HUDEP-2 (cell line): ENCODE results near the gene MVP.

Experiments used
- DNase-seq, 76 experiments: peaks; one replicate each; lab custom pipeline; 2025; ENCODE audit not compliant: unreplicated experiment in 76 of 76; lab: John Stamatoyannopoulos, UW

MVP gene

DNA sequence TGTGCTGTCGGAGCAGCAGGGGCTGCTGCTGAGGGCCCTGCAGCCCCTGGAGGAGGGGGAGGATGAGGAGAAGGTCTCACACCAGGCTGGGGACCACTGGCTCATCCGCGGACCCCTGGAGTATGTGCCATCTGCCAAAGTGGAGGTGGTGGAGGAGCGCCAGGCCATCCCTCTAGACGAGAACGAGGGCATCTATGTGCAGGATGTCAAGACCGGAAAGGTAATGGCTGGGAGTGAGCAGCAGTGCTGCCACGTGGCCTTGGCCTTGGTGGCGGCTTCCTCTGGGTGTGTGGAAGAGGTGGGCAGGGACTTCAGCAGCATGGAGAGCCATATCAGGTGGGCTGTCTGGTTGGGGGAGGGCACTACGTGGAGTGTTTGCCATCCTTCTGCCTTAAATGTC is 20.0 kb downstream of the MVP start:
- DNase-seq: no peak

DNA sequence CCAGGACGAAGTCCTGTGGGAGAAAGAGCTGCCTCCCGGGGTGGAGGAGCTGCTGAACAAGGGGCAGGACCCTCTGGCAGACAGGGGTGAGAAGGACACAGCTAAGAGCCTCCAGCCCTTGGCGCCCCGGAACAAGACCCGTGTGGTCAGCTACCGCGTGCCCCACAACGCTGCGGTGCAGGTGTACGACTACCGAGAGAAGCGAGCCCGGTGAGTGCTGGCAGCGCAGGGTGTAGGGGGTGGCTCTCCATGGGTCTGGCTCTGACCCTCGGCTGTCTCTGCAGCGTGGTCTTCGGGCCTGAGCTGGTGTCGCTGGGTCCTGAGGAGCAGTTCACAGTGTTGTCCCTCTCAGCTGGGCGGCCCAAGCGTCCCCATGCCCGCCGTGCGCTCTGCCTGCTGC is 21.4 kb downstream of the MVP start:
- DNase-seq: no peak

GRCh38 chr16:29842732-29843346 is 22.6 kb downstream of the MVP start:
- peak in 1 of 76 experiments; percentile 12 for DNase-seq

DNA sequence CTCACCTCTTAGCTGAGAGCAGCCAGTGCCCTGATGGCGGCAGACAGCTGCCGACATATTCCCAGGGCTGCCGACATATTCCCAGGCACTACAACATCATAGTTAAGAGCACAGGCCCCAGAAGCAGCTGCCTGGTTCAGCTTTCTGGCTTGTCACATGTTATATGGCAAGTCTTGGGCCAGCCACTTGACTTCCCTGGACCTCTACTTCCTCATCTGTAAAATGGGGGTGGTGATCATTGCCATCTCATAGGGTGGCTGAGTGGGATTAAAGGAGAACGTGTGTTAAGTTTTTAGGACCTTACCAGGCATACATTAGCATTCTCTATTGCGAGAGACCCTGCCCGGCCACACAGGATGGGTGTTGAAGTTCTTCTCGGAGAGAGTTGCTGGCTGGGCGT is 23.7 kb downstream of the MVP start:
- DNase-seq: no peak

DNA sequence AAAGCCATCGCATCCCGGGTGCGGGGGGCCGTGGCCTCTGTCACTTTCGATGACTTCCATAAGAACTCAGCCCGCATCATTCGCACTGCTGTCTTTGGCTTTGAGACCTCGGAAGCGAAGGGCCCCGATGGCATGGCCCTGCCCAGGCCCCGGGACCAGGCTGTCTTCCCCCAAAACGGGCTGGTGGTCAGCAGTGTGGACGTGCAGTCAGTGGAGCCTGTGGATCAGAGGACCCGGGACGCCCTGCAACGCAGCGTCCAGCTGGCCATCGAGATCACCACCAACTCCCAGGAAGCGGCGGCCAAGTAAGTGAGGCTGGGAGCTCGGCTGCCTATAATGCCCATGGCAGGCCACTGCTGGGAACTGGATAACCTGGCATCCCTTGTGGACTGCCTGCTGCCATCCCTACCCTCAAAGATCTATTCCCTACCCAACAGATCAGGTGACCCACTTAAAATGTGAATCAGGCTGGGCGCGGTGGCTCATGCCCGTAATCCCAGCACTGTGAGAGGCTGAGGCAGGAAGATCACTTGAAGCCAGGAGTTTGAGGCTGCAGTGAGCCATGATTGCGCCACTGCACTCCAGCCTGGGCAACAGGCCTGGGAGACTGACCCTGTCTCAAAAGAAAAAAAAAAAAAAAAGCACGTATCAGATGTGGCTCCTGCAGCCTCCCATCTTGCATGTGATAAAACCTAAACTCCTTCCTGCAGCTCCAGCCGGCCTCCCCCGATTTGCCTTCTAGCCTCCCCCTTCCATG is 24.5 kb downstream of the MVP start:
- no peak for DNase-seq

- no peak for DNase-seq
Observed at GRCh38 chr16:29845656-29846055, 25.4 kb downstream of the MVP start.

- DNase-seq: peak in 64 of 76 experiments; percentile 4 to 74 (median 52)
Observed at GRCh38 chr16:29848420-29849297, 28.4 kb downstream of the MVP start.

DNA sequence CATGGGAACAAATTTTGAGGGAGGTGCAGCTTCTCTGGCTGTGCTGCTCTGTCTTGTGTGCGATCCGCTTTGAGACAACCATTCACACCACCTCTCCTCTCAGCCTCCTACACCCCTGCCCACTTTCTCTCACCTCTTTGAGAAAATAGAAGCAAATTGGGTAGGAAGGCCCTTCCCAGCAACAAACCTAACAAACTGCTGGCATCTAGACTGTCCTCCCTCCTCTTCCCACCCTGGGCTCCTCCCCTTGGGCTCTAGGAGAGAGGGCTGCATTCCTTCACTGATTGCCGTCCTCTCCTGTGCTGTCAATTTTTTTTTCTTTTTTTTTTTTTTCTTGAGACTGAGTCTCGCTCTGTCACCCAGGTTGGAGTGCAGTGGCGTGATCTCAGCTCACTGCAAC is 29.2 kb downstream of the MVP start:
- no peak for DNase-seq

DNA sequence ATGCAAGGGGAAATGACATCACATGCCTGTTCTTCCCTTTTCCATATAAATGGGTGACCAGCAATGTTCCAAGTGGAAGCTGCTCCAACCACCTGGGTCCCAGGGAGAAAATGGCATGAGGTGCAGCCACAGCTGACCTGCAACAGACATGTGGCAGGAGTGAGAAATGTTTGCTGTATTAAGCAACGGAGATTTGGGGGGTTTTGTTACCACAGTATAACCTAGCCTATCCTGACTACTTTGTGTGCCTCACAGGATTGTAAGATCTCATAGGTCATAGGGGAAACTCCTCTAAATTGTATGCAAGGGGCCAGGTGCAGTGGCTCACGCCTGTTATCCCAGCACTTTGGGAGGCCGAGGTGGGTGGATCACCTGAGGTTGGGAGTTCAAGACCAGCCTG is 30.7 kb downstream of the MVP start:
- no peak for DNase-seq

- no peak for DNase-seq
Observed at GRCh38 chr16:29852654-29853053, 32.4 kb downstream of the MVP start.

DNA sequence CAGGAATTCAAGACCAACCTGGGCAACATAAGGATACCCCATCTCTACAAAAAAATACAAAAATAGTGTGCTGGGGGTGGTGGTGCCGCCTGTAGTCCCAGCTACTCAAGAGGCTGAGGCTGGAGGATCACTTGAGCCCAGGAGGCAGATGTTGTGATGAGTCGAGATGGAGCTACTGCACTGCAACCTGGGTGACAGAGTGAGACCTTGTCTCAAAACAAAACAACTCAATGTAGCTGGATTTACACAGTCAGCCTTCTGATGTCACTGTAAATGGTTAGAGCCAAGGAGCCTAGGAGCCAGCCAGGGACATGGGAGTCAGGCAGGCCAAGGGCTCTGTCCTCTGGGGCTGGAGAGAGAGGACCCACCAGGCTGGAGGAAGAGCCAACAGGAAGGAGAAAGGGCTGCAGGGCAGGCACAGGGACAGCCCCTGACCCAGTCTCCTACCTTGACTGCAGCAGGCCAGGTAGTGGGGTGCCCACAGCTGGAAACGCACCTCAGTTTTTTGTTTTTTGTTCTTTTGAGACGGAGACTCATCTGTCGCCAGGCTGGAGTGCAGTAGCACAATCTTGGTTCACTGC is 34.3 kb downstream of the MVP start:
- no peak for DNase-seq

GRCh38 chr16:29857133-29857760 is 37.0 kb downstream of the MVP start:
- DNase-seq: no peak

- no peak for DNase-seq
Observed at GRCh38 chr16:29858149-29858849, 38.0 kb downstream of the MVP start.

- DNase-seq: no peak
Observed at GRCh38 chr16:29858974-29859373, 38.7 kb downstream of the MVP start.

DNA sequence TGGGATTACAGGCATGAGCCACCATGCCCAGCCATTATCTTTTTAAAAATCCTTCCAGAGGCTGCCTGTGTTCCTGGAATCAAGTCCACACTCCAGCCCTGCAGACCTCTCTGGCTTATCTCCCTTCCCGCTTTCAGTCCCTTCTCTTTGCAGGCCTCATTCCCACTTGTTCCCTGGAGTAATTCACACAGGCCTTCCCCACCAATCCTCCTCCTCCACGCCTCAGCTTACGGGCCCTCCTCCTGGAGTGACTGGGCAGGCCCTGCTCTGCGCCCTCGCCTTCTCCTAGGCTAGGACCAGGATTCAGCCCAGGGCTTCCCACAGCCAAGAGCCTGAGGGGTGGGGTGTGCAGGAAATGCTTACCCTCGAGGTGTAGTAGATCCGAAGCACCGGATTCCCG is 40.0 kb downstream of the MVP start:
- no peak for DNase-seq

DNA sequence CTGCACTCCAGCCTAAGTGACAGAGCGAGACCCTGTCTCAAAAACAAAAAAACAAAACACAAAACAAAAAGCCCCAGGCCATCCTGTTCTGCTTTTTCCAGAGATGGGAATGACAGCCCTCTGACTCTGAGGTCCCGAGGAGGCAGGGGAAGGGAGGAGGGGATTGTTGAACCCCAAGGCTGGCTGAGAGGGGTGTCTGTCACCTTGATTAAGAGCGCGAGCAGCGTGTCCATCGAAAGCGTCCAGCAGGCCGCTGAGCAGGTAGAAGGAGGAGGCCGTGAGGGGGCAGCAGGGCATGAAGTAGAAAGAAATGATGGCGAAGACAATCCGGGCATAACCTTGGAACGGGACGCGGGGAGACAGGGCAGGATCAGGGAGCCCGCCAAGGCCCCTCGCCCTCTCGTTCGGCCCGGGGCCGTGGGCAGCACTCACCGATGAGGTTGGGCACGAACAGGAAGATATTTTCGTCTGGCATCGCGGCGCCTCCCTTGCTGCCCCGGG is 42.2 kb downstream of the MVP start:
- DNase-seq: peak in 4 of 76 experiments; percentile 11 to 53 (median 22)

DNA sequence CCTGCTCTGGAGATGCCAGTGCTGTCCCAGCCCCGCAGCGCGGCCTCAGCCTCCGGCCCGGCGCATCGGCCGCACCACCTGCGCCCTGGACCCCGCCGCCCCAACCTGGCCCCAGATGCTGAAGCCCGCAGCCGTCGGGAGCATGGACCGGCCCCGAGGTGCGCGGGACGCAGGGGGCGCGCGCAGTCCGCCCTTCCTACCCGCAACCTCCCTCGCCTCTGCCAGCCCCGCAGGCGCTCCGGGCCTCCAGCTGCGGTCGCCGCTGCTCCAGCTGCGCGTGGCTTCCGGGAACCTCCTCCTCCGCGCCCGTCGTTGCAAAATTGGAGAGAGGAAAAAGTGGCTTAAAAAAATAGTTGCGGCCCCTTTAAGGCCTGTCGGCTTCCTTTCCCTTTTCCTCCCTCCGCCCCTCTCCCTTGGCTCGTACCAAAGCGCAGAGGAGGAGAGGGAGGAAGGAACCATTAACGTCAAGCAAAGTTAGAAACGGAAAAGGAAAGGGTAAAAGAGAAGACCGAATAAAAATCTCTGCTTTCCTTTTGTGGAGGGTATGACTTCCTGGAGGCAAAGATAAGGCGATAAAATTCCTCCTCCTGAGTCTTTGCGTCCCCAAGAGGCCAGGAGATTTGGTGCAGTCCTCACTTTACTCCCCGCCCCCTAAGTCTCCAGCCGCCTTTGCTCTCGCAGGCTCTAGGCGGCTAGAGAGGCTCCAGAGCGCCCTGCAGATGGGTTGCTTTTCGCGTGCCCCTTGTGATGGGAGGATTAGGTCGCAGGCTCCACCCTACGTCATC is 42.8 kb downstream of the MVP start, which contains the start of gene CDIPT:
Gene CDIPT, minus strand, starts transcription at position 343 of the 785 bp plus-strand sequence. CDS start 369 bp downstream, outside the sequence.
- DNase-seq: peak in 75 of 76 experiments; percentile 21 to 96 (median 89)

DNA sequence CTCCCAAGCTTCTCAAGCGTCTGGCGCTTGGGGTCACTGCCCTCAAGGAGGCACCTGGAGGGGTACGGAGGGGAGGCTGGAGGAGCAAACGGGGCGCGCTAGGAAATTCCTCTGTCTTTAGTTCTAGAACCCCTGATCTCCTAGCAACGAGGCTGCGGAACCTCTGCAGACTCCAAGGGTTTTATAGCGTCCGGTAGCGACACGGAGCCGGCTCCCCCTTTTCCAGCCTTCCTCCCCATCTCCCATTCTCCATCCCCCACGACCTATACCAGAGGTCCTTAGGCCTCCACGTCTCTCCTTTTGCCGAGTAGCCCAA is 43.4 kb downstream of the MVP start:
- no peak for DNase-seq

DNA sequence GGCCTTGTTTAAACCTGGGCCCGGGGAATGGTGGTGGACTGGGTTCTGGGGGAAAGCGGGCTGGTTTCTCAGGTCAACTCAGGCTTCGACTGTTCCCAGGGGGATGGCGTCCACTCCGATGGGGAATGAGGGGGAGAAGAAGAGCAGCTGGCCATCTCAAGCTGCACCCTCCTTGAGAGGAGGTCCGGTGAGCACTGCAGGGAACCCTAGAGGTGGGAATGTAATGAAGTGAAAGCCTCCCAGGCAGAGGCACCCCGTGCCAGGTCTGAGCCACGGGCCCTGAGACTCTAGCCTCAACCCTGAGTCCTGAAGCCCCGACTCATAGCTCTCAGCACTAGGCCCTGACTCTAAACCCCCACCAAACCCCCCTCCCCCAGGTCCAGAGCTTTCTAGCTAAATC is 43.9 kb downstream of the MVP start:
- no peak for DNase-seq
